H9 (cell line): ENCODE data around the gene TPCN2. TPM values are rescaled to one million over a fixed set of nuclear protein-coding genes. Genes with fewer than 3 reads are reported as not detected.

ENCODE experiments used
- DNase-seq: peaks from one replicate; pipeline ENCODE4 v3.0.0-alpha.2; 2017
- H2AFZ ChIP-seq: one replicate; pipeline ENCODE4 v1.6.1; 2013; ENCODE audit warnings: mild to moderate bottlenecking, low read length, control low read depth, moderate library complexity
- H2AK5ac ChIP-seq: 2 replicates; pipeline ENCODE4 v1.6.1; 2013; ENCODE audit warnings: low read length, control low read depth, mixed read lengths; ENCODE audit not compliant: insufficient read length
- H2BK120ac ChIP-seq: one replicate; pipeline ENCODE4 v1.6.1; 2013; ENCODE audit warnings: low read depth, mild to moderate bottlenecking, low read length, control low read depth, inconsistent platforms; ENCODE audit not compliant: poor library complexity, severe bottlenecking
- H2BK12ac ChIP-seq: 2 replicates; pipeline ENCODE4 v1.6.1; 2013; ENCODE audit warnings: low read length, control low read depth, mixed read lengths, low read depth; ENCODE audit not compliant: insufficient read length
- H2BK15ac ChIP-seq: 2 replicates; pipeline ENCODE4 v1.6.1; 2013; ENCODE audit warnings: low read depth, low read length, control low read depth
- H2BK20ac ChIP-seq: one replicate; pipeline ENCODE4 v1.6.1; 2013; ENCODE audit warnings: low read depth, mild to moderate bottlenecking, low read length, control low read depth, inconsistent platforms; ENCODE audit not compliant: poor library complexity, severe bottlenecking
- H2BK5ac ChIP-seq: 2 replicates; pipeline ENCODE4 v1.6.1; 2013; ENCODE audit warnings: low read length, control low read depth, mixed read lengths; ENCODE audit not compliant: insufficient read length
- H3K14ac ChIP-seq: 2 replicates; pipeline ENCODE4 v1.6.1; 2013; ENCODE audit warnings: low read length, control low read depth; ENCODE audit not compliant: insufficient read depth
- H3K18ac ChIP-seq: 2 replicates; pipeline ENCODE4 v1.6.1; 2013; ENCODE audit warnings: low read depth, mild to moderate bottlenecking, mixed read lengths, low read length, control low read depth; ENCODE audit not compliant: insufficient read length
- H3K23ac ChIP-seq: 2 replicates; pipeline ENCODE4 v1.6.1; 2013; ENCODE audit warnings: low read length, control low read depth, mixed read lengths, low read depth; ENCODE audit not compliant: insufficient read length
- H3K23me2 ChIP-seq: 2 replicates; pipeline ENCODE4 v1.6.1; 2013; ENCODE audit warnings: low read depth, mild to moderate bottlenecking, mixed read lengths, low read length, control low read depth; ENCODE audit not compliant: insufficient read length, poor library complexity, severe bottlenecking
- H3K27ac ChIP-seq: 2 replicates; pipeline ENCODE4 v1.5.1; 2013; ENCODE audit warnings: low read length, control low read depth, mixed read lengths, low read depth; ENCODE audit not compliant: insufficient read length
- H3K27me3 ChIP-seq: 2 replicates; pipeline ENCODE4 v1.6.1; 2013; ENCODE audit warnings: low read length, control low read depth, inconsistent platforms; ENCODE audit not compliant: insufficient read depth
- H3K4ac ChIP-seq: 2 replicates; pipeline ENCODE4 v1.6.1; 2013; ENCODE audit warnings: low read depth, mild to moderate bottlenecking, control low read depth, inconsistent platforms, low read length, moderate library complexity
- H3K4me1 ChIP-seq: 2 replicates; pipeline ENCODE4 v1.6.1; 2013; ENCODE audit warnings: low read length, control low read depth, inconsistent platforms; ENCODE audit not compliant: insufficient read depth
- H3K4me2 ChIP-seq: 2 replicates; pipeline ENCODE4 v1.6.1; 2013; ENCODE audit warnings: low read length, control low read depth, mixed read lengths; ENCODE audit not compliant: insufficient read length, insufficient read depth
- H3K56ac ChIP-seq: 2 replicates; pipeline ENCODE4 v1.6.1; 2013; ENCODE audit warnings: low read depth, mild to moderate bottlenecking, mixed read lengths, low read length, control low read depth; ENCODE audit not compliant: insufficient read length
- H3K79me1 ChIP-seq: 2 replicates; pipeline ENCODE4 v1.6.1; 2013; ENCODE audit warnings: low read depth, mild to moderate bottlenecking, moderate library complexity, low read length, control low read depth, inconsistent platforms; ENCODE audit not compliant: insufficient read depth, poor library complexity, severe bottlenecking
- H3K79me2 ChIP-seq: 2 replicates; pipeline ENCODE4 v1.6.1; 2013; ENCODE audit warnings: low read length, control low read depth, inconsistent platforms; ENCODE audit not compliant: insufficient read depth
- H3K9ac ChIP-seq: 2 replicates; pipeline ENCODE4 v1.6.1; 2013; ENCODE audit warnings: low read length, control low read depth, mixed read lengths; ENCODE audit not compliant: insufficient read length; ENCODE audit errors: extremely low read depth
- H3K9me3 ChIP-seq: one replicate; pipeline ENCODE4 v1.6.1; 2013; ENCODE audit warnings: low read depth, low read length, inconsistent platforms; ENCODE audit not compliant: control insufficient read depth
- H3T11ph ChIP-seq: one replicate; pipeline ENCODE4 v1.6.1; 2013; ENCODE audit warnings: mild to moderate bottlenecking, low read length, control low read depth, inconsistent platforms
- H4K20me1 ChIP-seq: one replicate; pipeline ENCODE4 v1.6.1; 2013; ENCODE audit not compliant: control insufficient read depth, insufficient read length, insufficient read depth
- H4K5ac ChIP-seq: 2 replicates; pipeline ENCODE4 v1.6.1; 2013; ENCODE audit warnings: low read depth, mild to moderate bottlenecking, mixed read lengths, low read length, control low read depth; ENCODE audit not compliant: insufficient read length
- H4K8ac ChIP-seq: replicated peaks from 2 replicates; pipeline ENCODE4 v1.6.1; 2013; ENCODE audit warnings: low read length, control low read depth, mixed read lengths, low read depth; ENCODE audit not compliant: insufficient read length
- H4K91ac ChIP-seq: 2 replicates; pipeline ENCODE4 v1.6.1; 2013; ENCODE audit warnings: low read depth, mild to moderate bottlenecking, moderate library complexity, mixed read lengths, low read length, control low read depth; ENCODE audit not compliant: insufficient read length
- H3K27ac Mint-ChIP-seq, 3 experiments: 2 replicates in 2 of 3; 3 replicates in 1 of 3; pipeline ENCODE4 v1.8.0; 2020 to 2021; ENCODE audit warnings: mixed read lengths in 3 of 3, mild to moderate bottlenecking in 1 of 3, moderate library complexity in 1 of 3
- H3K27me3 Mint-ChIP-seq: 2 replicates; pipeline ENCODE4 v1.8.0; 2021; ENCODE audit warnings: low read depth, mild to moderate bottlenecking, moderate library complexity, mixed read lengths
- H3K36me3 Mint-ChIP-seq, 3 experiments: 2 replicates in 2 of 3; 3 replicates in 1 of 3; pipeline ENCODE4 v1.8.0; 2020 to 2021; ENCODE audit warnings: low read depth in 3 of 3, mixed read lengths in 3 of 3; ENCODE audit not compliant: insufficient read depth in 1 of 3
- H3K4me1 Mint-ChIP-seq, 2 experiments: 2 replicates each; pipeline ENCODE4 v1.8.0; 2020; ENCODE audit warnings: mixed read lengths in 2 of 2
- H3K4me3 Mint-ChIP-seq, 2 experiments: 2 replicates in 1 of 2; 3 replicates in 1 of 2; pipeline ENCODE4 v1.8.0; 2020 to 2021; ENCODE audit warnings: mild to moderate bottlenecking in 2 of 2, mixed read lengths in 2 of 2, moderate library complexity in 1 of 2
- H3K9me3 Mint-ChIP-seq, 2 experiments: 2 replicates in 1 of 2; 3 replicates in 1 of 2; pipeline ENCODE4 v1.8.0; 2020; ENCODE audit warnings: mild to moderate bottlenecking in 2 of 2, mixed read lengths in 2 of 2, moderate library complexity in 1 of 2
- CTCF ChIP-seq: fragments of 200-600 bp; sonication (generic); conservative IDR thresholded peaks from 3 replicates; pipeline ENCODE4 v1.8.0; 2021; ENCODE audit warnings: antibody characterized with exemption, mild to moderate bottlenecking
- WGBS: extraction: QIAGEN DNeasy Blood & Tissue Kit; methylation state at CpG from one replicate; pipeline ENCODE4 v1.1.7; 2013; ENCODE audit warnings: missing lambda C conversion rate, low lambda C conversion rate, mixed read lengths; ENCODE audit not compliant: insufficient read length; ENCODE audit errors: extremely low coverage; 5-methylcytosine and 5-hydroxymethylcytosine counted together
- total RNA-seq: library from RNA; stranded (reverse); gene quantifications from 2 replicates; pipeline ENCODE4 v1.2.1, GENCODE V29; 2021

TPCN2 gene
- total RNA-seq, 1 experiment from 2014 or later = 16.8 TPM

GRCh38 chr11:69178819-69179482 is 130.2 kb downstream of the TPCN2 start:
- no peak overlapping the region for H2BK12ac ChIP-seq
- WGBS = no CpG with 5 or more reads among the region's 9 CpGs

More at GRCh38 chr11:69178819-69179482, 130.2 kb downstream of the TPCN2 start:
- Histone ChIP-seq H3T11ph (no peak overlapping the region), H3K4ac (no peak overlapping the region), H3K4me1 (no peaks in the 10 kb centered on the region), H3K56ac (no peak overlapping the region), H3K27me3 (no peaks in the 10 kb centered on the region), H4K20me1 (no peaks in the 10 kb centered on the region), H3K23ac (no peak overlapping the region), H3K79me1 (no peaks in the 10 kb centered on the region), H2BK15ac (no peak overlapping the region), H4K8ac (no peak overlapping the region), H2AK5ac (no peak overlapping the region), H3K79me2 (no peaks in the 10 kb centered on the region), H4K91ac (no peak overlapping the region), H3K14ac (no peak overlapping the region), H3K9ac (no peak overlapping the region), H2BK20ac (no peak overlapping the region), H3K27ac (no peak overlapping the region), H3K4me2 (no peak overlapping the region), H2AFZ (no peak overlapping the region), H3K23me2 (no peaks in the 10 kb centered on the region), H2BK120ac (no peak overlapping the region), H2BK5ac (no peak overlapping the region), H3K18ac (no peak overlapping the region), H3K9me3 (no peaks in the 10 kb centered on the region), H4K5ac (no peak overlapping the region)
- no peak overlapping the region for H3K27ac Mint-ChIP-seq
- no peak for TF ChIP-seq CTCF
- peaks cover 4% of the 10 kb centered on the region in 2 experiments; a peak in 3 of 5 replicates for H3K9me3 Mint-ChIP-seq
- H3K36me3 Mint-ChIP-seq = no peaks in the 10 kb centered on the region
- peaks cover 0 to 4% of the 10 kb centered on the region in 2 experiments; a peak in 1 of 4 replicates for H3K4me1 Mint-ChIP-seq
- H3K4me3 Mint-ChIP-seq = no peak overlapping the region
- DNase-seq = no peak
- peaks cover 12% of the 10 kb centered on the region for H3K27me3 Mint-ChIP-seq
